Measurements from ENCODE around the gene CROCC2. TPM values are rescaled to one million over a fixed set of nuclear protein-coding genes. Genes with fewer than 3 reads are reported as not detected.

The CROCC2 gene
- total RNA-seq, 1 donor from 2014 or later, result not detected

DNA sequence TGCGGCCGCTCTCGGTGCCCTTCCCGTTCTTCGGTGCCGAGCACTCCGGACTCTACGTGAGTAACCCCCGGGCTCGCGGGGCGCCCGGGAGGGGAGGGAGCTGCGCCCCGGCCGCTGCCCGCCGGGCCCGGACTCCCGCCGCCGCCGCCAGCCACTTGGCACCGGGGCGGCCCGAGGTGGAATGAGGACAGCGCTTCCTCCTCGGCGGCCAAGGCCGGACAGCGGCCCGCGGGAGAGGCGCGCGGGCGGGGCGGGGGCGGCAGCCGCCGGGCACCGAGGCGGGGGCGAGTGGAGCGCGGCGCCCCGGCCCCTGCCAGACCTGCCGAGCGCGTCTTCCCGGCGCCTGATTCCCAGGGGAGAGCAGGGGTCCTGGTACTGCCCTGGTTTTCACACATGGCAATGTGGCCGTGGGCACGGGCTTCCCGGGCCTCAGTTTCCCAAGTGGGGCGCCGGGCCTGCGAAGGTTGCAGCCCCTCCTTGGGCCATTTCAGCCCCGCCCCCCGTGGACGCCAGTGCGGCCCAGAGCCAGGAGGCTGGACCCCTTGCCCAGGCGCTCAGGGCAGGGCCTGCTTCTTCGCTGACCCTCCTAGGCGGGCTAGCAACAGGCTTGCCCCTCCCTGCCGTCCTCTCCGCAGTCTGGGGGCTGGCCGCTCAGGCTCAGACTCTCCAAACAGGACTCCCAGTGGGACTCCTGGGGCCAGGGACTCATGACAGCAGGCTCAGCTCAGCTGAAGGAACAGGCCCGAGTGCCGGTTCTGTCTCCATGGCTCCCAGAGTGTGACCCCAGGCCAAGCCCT is 93.1 kb downstream of the CROCC2 start:
- TF ChIP-seq, protein P1, sequence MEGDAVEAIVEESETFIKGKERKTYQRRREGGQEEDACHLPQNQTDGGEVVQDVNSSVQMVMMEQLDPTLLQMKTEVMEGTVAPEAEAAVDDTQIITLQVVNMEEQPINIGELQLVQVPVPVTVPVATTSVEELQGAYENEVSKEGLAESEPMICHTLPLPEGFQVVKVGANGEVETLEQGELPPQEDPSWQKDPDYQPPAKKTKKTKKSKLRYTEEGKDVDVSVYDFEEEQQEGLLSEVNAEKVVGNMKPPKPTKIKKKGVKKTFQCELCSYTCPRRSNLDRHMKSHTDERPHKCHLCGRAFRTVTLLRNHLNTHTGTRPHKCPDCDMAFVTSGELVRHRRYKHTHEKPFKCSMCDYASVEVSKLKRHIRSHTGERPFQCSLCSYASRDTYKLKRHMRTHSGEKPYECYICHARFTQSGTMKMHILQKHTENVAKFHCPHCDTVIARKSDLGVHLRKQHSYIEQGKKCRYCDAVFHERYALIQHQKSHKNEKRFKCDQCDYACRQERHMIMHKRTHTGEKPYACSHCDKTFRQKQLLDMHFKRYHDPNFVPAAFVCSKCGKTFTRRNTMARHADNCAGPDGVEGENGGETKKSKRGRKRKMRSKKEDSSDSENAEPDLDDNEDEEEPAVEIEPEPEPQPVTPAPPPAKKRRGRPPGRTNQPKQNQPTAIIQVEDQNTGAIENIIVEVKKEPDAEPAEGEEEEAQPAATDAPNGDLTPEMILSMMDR (conservative IDR thresholded peaks at IDR 0.05; ENCODE audit: low read depth, low read length), result no peak
- H3K4me3 ChIP-seq (ENCODE audit: low read depth, low read length), result peak overlapping the region; percentile 64

DNA sequence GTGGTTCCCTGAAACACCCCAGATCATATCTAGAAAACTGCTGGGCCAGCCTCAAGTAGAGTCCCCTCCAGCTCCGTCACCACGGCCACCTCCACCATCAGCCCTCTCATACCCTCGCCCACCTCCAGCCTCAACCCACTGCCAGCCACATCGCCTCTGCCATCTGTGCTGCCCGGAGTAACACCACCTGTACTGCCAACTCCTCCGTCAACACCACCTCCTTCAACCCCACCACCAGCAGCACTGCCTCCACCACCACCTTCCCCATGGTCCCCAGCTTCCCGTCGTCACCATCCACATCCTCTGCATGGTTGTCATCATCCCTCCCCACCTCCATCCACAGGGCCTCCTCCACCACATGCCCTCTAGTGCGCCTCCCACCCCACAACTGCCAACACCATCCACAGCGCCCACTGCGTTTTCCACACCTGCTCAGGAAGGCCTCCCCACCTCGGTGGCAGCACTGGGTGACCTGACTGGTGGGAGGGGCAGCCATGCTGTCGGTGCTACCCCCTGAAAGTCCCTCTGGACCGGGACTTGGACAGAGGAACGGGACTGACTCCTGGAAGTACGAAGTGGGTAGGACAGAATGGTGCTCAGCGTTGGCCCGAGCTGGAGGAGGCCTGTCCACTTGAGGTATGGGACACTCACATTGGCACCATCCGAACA is 93.9 kb downstream of the CROCC2 start:
- DNase-seq (ENCODE audit: low read depth), result no peak
- H3K4me3 ChIP-seq (ENCODE audit: low read depth, low read length), result peak overlapping the region; percentile 53
- TF ChIP-seq, protein P1 (conservative IDR thresholded peaks at IDR 0.05; ENCODE audit: low read depth, low read length), result no peak

More for the DNA sequence above, 93.1 kb downstream of the CROCC2 start:
- DNase-seq (ENCODE audit: low read depth), result no peak

DNA sequence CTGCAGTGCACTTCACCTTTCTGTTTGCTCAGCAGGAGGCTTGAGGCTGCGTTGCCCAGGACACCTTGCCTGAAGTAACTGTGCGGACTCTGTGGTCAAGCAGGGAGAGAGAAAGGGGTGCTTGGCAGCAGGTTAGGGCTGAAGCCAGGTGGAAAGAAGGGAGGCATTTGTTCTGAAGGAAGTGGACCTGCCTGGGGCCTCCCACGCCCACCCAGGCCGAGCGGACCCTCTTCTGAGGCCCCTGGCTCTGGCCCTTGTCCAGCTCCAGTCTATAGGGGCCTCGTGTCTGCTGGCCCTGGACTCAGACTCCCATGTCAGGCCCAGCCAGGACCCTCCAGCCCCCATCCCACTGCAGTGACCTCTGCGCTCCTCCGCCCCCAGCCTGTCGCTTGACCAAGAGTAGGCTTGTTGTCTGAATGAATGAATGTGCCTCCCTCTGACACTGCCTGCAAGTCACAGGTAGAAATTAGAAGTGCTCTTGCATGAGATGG is 94.7 kb downstream of the CROCC2 start:
- peak overlapping the region; percentile 11 for H3K4me3 ChIP-seq (ENCODE audit: low read depth, low read length)
- TF ChIP-seq, protein P1 (conservative IDR thresholded peaks at IDR 0.05; ENCODE audit: low read depth, low read length), result no peak

DNA sequence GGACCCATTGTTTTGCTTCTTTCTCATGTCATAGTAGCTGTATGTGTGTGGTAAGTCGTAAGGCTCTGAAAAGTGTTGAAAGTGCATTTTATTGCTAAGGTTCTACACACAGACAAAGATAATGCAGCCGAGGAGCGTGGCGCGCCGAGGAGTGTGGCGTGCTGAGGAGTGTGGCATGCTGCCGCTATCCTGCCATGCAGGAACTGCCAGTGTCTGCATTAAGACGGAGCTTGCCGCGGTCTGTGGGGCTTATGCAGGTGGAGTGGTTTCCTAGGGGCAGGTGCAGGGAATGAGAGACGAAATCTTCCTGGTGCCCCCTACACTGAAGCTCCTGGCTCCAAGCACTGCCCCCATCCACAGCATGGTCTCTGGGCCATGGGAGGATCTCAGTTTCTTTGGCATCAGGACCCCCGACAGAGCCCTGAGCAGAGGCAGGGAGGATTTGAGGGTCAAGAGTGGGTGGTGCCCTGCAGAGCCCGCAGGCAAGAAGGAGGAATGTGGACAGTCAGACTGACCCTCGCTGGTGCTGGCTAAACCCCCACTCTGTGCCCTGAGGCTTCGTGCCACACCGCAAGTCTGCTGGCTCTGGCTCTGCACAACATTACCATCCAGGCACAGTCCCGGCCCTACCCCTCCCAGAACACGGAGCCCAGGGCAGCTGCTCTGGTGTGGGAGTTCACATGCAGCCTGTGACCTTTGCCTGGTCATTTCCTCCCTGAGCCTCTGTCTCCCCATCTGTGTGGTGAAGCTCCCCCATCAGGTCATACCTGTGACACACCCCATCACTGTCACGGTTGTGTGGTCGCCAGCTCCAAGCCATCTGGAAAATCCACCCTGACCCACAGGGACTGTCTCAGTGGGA is 95.5 kb downstream of the CROCC2 start:
- TF ChIP-seq, protein P1 (conservative IDR thresholded peaks at IDR 0.05; ENCODE audit: low read depth, low read length), result no peak
- DNase-seq (ENCODE audit: low read depth), result no peak
- no peak overlapping the region for H3K4me3 ChIP-seq (ENCODE audit: low read depth, low read length)

More for the DNA sequence above, 94.7 kb downstream of the CROCC2 start:
- no peak for DNase-seq (ENCODE audit: low read depth)

DNA sequence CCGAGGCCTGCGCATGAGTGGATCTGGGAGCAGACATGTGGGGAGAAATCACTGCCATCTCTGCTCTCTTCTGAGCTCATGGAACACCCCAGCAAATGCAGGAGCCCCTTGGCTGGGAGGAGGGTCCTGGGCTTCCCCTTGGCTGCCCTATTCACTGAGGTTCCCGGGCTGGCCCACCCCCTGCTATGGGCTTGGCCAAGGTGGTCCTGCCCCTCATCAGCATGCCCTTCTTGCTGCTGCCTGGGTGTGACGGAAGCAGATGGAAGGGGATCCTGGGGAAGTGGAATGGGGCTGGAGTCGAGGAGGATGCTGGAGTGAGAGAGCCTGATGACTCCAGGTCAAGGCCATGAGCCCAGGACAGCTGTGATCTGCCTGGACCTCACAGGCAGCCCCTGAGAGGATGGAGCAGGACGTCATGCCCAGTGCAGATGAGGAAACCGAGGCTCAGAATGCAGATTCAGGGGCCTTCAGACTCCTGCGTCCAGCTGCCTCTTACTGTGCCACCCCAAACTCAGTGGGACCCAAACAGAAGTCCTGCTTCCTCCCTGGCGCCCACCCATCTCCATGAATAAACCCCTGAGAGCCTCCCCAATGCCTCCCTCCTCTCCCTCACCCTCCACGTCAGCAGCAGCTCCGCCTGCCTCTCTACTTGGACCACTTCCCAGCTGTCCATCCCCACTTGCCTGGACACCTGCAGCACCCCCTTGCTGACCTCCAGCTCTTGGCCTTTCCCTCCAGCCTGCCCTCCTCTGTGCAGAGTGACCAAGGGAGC is 96.3 kb downstream of the CROCC2 start:
- TF ChIP-seq, protein P1 (conservative IDR thresholded peaks at IDR 0.05; ENCODE audit: low read depth, low read length), result no peak
- no peak overlapping the region for H3K4me3 ChIP-seq (ENCODE audit: low read depth, low read length)
- DNase-seq (ENCODE audit: low read depth), result no peak

DNA sequence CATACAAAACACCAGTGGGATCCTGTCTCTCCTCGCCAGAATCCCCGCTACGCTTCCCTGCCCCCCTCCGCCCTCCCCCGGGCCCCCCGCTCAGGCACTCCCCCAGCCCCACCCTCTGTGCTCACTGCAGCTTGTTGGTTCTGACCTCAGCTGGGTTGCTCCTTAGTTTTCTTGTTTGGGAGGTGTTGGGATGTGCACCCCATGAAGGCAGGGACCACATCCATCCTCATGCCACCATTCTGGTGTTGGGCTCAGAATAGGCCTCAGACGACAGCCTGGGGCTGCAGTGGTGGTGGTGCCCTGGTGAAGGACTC is 96.9 kb downstream of the CROCC2 start:
- TF ChIP-seq, protein P1 (conservative IDR thresholded peaks at IDR 0.05; ENCODE audit: low read depth, low read length), result no peak
- DNase-seq (ENCODE audit: low read depth), result no peak
- H3K4me3 ChIP-seq (ENCODE audit: low read depth, low read length), result no peak overlapping the region
